ENCODE data around the gene GLP1R. TPM values are rescaled to one million over a fixed set of nuclear protein-coding genes. Genes with fewer than 3 reads are reported as not detected.

The GLP1R gene
- total and polyA plus RNA-seq, 2 of the 13 experiments (the other 11 are each of a cell fraction or from before 2014, with no cell fraction given), result not detected

DNA sequence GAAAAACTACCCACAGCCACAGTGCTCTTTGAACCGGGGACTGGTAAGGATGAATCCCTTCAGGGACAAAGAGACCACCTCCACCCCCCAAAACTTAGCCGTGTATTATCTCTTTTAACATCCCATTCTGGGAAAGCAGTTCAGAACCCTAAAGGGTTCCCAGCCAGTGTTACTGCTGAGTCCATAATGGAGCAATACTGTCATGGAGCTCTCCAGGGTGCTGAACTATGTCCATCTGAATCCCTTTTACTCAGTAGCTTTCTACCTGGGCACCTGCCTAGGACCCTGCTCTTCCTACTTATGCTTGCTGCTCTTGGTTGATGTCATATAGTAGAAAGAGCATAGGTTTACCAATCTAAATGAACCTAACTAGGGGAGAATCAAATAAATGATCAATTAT, 88.7 kb downstream of the GLP1R start (continued):
- TF ChIP-seq MIXL1 (CRISPR knock-in tag; IDR thresholded peaks at IDR 0.05) (peak; percentile 85; the same call in 1 of the 2 replicates), ZSCAN31 (CRISPR knock-in tag; IDR thresholded peaks at IDR 0.05; ENCODE audit: low read depth) (0 out of 2 replicates have a peak, but pooled peaks have one; percentile 60), CAMTA2 (CRISPR knock-in tag; IDR thresholded peaks at IDR 0.05; ENCODE audit: borderline replicate concordance) (no peak), ZNF572 (CRISPR knock-in tag; IDR thresholded peaks at IDR 0.05) (no peak), ATF1 (CRISPR knock-in tag; IDR thresholded peaks at IDR 0.05) (no peak), MED1 (CRISPR knock-in tag; IDR thresholded peaks at IDR 0.05) (no peak), KAT8 (CRISPR knock-in tag; IDR thresholded peaks at IDR 0.05) (0 out of 2 replicates have a peak, but pooled peaks have one; percentile 24), POLR2A (IDR thresholded peaks at IDR 0.05; ENCODE audit: insufficient read depth in 1 of 2, low read depth in 2 of 2, low read length in 2 of 2) (no peak), ZFP1 (CRISPR knock-in tag; IDR thresholded peaks at IDR 0.05) (0 out of 2 replicates have a peak, but pooled peaks have one; percentile 22), MXD4 (CRISPR knock-in tag; IDR thresholded peaks at IDR 0.05) (no peak), ZNF296 (CRISPR knock-in tag; conservative IDR thresholded peaks at IDR 0.05) (no peak), ZSCAN12 (CRISPR knock-in tag; IDR thresholded peaks at IDR 0.05) (0 out of 2 replicates have a peak, but pooled peaks have one; percentile 59), CEBPG (CRISPR knock-in tag; IDR thresholded peaks at IDR 0.05) (peak; percentile 71), EHMT2 (IDR thresholded peaks at IDR 0.05; ENCODE audit: borderline replicate concordance, low read depth, low read length) (peak; percentile 98), ZZZ3 (CRISPR knock-in tag; IDR thresholded peaks at IDR 0.05; ENCODE audit: borderline replicate concordance) (no peak)
- TF ChIP-seq, protein P1, sequence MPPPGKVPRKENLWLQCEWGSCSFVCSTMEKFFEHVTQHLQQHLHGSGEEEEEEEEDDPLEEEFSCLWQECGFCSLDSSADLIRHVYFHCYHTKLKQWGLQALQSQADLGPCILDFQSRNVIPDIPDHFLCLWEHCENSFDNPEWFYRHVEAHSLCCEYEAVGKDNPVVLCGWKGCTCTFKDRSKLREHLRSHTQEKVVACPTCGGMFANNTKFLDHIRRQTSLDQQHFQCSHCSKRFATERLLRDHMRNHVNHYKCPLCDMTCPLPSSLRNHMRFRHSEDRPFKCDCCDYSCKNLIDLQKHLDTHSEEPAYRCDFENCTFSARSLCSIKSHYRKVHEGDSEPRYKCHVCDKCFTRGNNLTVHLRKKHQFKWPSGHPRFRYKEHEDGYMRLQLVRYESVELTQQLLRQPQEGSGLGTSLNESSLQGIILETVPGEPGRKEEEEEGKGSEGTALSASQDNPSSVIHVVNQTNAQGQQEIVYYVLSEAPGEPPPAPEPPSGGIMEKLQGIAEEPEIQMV (CRISPR knock-in tag; IDR thresholded peaks at IDR 0.05; ENCODE audit: low read depth), result no peak
- TF ChIP-seq, protein P2, sequence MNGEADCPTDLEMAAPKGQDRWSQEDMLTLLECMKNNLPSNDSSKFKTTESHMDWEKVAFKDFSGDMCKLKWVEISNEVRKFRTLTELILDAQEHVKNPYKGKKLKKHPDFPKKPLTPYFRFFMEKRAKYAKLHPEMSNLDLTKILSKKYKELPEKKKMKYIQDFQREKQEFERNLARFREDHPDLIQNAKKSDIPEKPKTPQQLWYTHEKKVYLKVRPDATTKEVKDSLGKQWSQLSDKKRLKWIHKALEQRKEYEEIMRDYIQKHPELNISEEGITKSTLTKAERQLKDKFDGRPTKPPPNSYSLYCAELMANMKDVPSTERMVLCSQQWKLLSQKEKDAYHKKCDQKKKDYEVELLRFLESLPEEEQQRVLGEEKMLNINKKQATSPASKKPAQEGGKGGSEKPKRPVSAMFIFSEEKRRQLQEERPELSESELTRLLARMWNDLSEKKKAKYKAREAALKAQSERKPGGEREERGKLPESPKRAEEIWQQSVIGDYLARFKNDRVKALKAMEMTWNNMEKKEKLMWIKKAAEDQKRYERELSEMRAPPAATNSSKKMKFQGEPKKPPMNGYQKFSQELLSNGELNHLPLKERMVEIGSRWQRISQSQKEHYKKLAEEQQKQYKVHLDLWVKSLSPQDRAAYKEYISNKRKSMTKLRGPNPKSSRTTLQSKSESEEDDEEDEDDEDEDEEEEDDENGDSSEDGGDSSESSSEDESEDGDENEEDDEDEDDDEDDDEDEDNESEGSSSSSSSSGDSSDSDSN (CRISPR knock-in tag; IDR thresholded peaks at IDR 0.05), result no peak
- TF ChIP-seq, protein P3, sequence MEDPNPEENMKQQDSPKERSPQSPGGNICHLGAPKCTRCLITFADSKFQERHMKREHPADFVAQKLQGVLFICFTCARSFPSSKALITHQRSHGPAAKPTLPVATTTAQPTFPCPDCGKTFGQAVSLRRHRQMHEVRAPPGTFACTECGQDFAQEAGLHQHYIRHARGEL (CRISPR knock-in tag; IDR thresholded peaks at IDR 0.05), result no peak
- TF ChIP-seq, protein P4, sequence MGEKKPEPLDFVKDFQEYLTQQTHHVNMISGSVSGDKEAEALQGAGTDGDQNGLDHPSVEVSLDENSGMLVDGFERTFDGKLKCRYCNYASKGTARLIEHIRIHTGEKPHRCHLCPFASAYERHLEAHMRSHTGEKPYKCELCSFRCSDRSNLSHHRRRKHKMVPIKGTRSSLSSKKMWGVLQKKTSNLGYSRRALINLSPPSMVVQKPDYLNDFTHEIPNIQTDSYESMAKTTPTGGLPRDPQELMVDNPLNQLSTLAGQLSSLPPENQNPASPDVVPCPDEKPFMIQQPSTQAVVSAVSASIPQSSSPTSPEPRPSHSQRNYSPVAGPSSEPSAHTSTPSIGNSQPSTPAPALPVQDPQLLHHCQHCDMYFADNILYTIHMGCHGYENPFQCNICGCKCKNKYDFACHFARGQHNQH (CRISPR knock-in tag; IDR thresholded peaks at IDR 0.05), result peak; percentile 42; the same call in 1 of the 2 replicates
- TF ChIP-seq, protein P5, sequence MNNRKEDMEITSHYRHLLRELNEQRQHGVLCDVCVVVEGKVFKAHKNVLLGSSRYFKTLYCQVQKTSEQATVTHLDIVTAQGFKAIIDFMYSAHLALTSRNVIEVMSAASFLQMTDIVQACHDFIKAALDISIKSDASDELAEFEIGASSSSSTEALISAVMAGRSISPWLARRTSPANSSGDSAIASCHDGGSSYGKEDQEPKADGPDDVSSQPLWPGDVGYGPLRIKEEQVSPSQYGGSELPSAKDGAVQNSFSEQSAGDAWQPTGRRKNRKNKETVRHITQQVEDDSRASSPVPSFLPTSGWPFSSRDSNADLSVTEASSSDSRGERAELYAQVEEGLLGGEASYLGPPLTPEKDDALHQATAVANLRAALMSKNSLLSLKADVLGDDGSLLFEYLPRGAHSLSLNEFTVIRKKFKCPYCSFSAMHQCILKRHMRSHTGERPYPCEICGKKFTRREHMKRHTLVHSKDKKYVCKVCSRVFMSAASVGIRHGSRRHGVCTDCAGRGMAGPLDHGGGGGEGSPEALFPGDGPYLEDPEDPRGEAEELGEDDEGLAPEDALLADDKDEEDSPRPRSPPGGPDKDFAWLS (CRISPR knock-in tag; IDR thresholded peaks at IDR 0.05; ENCODE audit: borderline replicate concordance), result no peak
- TF ChIP-seq, protein P6, sequence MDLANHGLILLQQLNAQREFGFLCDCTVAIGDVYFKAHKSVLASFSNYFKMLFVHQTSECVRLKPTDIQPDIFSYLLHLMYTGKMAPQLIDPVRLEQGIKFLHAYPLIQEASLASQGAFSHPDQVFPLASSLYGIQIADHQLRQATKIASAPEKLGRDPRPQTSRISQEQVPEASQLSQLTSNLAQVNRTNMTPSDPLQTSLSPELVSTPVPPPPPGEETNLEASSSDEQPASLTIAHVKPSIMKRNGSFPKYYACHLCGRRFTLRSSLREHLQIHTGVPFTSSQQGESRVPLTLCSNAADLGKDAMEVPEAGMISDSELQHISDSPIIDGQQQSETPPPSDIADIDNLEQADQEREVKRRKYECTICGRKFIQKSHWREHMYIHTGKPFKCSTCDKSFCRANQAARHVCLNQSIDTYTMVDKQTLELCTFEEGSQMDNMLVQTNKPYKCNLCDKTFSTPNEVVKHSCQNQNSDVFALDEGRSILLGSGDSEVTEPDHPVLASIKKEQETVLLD (CRISPR knock-in tag; IDR thresholded peaks at IDR 0.05; ENCODE audit: low read depth), result no peak
- TF ChIP-seq, protein P7, sequence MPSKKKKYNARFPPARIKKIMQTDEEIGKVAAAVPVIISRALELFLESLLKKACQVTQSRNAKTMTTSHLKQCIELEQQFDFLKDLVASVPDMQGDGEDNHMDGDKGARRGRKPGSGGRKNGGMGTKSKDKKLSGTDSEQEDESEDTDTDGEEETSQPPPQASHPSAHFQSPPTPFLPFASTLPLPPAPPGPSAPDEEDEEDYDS (CRISPR knock-in tag; IDR thresholded peaks at IDR 0.05), result no peak
- TF ChIP-seq, protein P8, sequence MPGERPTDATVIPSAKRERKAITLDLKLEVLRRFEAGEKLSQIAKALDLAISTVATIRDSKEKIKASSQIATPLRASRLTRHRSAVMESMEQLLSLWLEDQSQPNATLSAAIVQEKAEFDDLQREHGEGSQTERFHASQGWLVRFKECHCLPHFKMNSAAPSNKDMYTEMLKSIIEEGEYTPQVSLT (CRISPR knock-in tag; IDR thresholded peaks at IDR 0.05; ENCODE audit: borderline replicate concordance, low read depth), result no peak
